ENCODE data around the gene DNAJC9. TPM values are rescaled to one million over a fixed set of nuclear protein-coding genes. Genes with fewer than 3 reads are reported as not detected.
"Not testable (repeated sequence)": the region's sequence is repeated elsewhere in the genome, so short reads cannot be mapped to it uniquely, and the experiment has no call there.

DNAJC9 gene, protein sequence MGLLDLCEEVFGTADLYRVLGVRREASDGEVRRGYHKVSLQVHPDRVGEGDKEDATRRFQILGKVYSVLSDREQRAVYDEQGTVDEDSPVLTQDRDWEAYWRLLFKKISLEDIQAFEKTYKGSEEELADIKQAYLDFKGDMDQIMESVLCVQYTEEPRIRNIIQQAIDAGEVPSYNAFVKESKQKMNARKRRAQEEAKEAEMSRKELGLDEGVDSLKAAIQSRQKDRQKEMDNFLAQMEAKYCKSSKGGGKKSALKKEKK
- total RNA-seq (2014; rRNA removed; shearing (Covaris generic)): 24.1 and 27.1 TPM in 2 replicates
- 19.9 and 23.9 TPM in 2 replicates for polyA plus RNA-seq (2015; cell fraction: cytosol; rRNA removed)
- polyA plus RNA-seq (2015; cell fraction: nucleus; rRNA removed): 26.6 and 30.4 TPM in 2 replicates

DNA sequence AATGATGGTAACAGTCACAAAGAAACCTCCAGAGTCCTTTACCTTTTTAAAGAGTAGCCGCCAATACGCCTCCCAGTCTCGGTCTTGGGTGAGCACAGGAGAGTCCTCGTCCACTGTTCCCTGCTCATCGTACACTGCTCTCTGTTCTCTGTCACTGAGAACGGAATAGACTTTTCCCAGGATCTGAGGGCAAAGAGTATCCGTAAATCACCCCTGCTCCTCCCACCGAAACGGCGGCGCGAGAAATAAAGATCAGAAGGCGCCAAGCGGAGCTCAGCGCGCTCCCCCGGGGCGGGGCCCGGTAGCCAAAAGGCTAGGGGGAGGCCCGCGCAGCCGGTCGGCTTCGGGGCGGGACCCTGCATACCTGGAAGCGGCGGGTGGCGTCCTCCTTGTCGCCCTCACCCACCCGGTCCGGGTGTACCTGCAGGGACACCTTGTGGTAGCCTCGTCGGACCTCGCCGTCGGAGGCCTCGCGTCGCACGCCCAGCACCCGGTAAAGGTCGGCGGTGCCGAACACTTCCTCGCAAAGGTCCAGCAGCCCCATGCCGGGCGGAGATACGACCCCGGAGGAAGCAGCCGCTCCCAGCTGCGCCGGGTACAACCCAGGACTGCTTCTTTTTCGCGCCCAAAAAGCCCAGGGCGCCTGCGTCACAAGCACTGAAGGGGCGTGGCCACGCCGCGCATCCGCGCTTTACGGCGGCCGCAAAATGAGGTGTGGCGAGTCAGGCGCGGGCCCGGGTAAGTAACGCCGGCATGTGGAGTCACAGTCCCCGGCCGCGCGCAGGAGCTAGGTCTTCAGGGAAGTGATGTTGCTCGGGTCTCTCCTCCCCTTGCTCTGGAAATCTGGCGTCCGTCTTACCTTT lies at the start of gene DNAJC9:
Gene DNAJC9, minus strand, starts transcription at position 610 of the 863 bp plus-strand sequence. Its CDS starts 66 bp downstream, at position 544.
- in situ Hi-C loops (cut with HindIII; ENCODE audit: low pct_unique_long_range_greater_than_20kb, low sequenced_read_pairs): no loop called here
- peak; percentile 88 for DNase-seq (ENCODE audit: low read depth, low spot score)

DNA sequence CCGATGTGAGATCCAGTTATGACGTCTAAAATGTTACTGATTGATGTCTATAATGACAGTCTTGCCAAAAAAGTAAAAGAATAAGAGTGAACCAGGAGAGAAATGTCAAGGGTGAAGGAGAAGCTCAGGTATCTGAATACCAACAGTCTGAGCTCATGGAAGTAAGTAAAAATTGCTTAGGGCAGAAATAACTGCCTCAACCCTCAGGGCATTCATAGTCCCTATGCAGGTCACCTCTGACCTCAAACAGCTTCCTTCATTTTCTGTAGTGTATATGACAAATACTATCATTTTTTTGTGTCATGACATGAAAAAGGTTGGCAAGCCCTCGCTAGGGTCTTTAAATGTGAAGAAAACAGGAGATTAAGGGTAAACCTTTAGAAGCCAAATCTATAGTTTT lies 46.4 kb upstream of the DNAJC9 start:
- in situ Hi-C loops (cut with HindIII; ENCODE audit: low pct_unique_long_range_greater_than_20kb, low sequenced_read_pairs): no loop called here
- no peak for DNase-seq (ENCODE audit: low read depth, low spot score)

- no peak for DNase-seq (ENCODE audit: low read depth, low spot score)
- in situ Hi-C loops (cut with HindIII; ENCODE audit: low pct_unique_long_range_greater_than_20kb, low sequenced_read_pairs): no loop called here
Observed at GRCh38 chr10:73289958-73290357, 42.9 kb upstream of the DNAJC9 start.

DNA sequence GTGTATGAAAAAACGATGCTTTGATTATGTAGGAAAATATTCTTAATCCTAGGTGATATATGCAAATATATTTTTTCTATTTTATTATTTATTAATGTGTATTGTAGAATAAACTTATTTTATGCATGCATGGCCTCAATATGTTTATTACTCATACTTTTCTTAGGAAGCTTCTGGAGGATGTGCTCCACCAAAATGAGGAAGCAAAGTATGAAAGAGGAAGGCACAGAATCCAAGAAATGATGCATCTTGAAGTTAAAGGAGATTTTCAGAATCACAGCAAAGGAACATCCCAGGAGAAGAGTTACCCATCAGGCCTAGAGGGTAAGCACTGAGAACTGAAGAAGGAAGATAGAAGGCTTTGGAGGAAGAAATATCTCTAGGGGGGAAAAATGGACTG lies 40.4 kb upstream of the DNAJC9 start:
- in situ Hi-C loops (cut with HindIII; ENCODE audit: low pct_unique_long_range_greater_than_20kb, low sequenced_read_pairs): no loop called here
- no peak for DNase-seq (ENCODE audit: low read depth, low spot score)

DNA sequence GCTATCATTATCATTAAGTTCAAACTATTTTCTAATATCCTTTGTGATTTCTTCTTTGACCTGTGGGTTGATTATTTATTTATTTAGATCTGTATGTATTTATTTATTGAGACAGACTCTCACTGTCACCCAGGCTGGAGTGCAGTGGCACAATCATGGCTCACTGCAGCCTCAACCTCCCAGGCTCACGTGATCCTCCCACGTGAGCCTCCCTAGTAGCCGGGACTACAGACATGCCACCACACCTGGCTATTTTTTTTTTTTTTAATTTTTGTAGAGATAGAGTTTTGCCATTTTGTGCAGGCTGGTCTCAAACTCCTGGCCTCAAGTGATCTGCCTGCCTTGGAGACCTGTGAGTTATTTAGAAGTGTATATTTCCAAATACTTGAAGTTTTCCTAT lies 34.0 kb upstream of the DNAJC9 start:
- DNase-seq (ENCODE audit: low read depth, low spot score): no peak
- in situ Hi-C loops (cut with HindIII; ENCODE audit: low pct_unique_long_range_greater_than_20kb, low sequenced_read_pairs): no loop called here

DNA sequence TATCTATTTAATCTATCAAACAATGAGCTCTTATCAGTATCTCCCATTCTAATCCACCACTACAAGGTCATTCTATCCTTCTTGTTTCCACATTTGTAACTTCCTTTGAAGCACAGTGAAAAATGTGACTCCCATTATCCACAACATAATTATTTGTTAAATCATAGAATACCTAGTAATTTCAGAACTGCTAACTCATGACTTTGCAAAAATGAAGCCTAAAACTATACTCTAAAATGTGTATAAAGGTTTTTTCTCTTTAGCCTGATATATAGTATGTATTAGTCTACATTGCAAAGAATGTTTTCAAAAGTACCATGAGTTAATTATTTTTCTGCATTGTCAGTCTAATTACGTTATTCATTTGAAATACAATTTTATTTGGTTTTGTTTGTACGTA lies 17.4 kb upstream of the DNAJC9 start:
- in situ Hi-C loops (cut with HindIII; ENCODE audit: low pct_unique_long_range_greater_than_20kb, low sequenced_read_pairs): no loop called here
- DNase-seq (ENCODE audit: low read depth, low spot score): no peak

DNA sequence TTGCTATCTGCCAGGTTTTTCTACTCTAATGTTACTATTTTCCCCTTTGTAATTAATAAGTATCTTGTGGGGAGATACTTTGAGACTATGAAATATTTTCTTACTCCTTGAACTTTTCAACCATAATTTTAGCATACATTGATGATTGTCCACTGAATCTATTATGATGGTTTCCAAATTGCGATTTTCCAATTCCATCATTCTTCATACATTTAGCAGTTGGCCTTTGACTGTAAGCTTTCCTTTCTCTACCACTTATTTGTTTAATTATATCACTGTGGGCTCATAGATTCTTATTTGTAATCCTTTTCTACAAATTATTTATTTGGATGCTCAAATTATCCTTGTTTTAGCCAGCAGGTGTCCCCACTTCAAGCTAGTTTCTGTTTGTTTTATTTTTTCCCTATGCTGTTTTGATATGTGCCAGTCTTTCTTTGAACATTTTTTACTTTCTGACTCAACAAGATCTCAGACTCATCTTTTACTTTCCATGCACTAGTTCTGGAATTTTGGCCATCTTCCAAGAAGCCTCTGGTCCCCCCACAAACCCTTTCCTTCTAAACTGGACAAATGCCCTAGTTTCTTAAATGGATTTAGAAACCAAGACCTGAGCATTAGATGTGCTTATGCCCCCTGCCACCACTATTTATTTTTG lies 16.8 kb upstream of the DNAJC9 start:
- in situ Hi-C loops (cut with HindIII; ENCODE audit: low pct_unique_long_range_greater_than_20kb, low sequenced_read_pairs): no loop called here
- peak; percentile 32 for DNase-seq (ENCODE audit: low read depth, low spot score)

- in situ Hi-C loops (cut with HindIII; ENCODE audit: low pct_unique_long_range_greater_than_20kb, low sequenced_read_pairs): no loop called here
Observed at GRCh38 chr10:73262880-73263555, 16.0 kb upstream of the DNAJC9 start.

DNA sequence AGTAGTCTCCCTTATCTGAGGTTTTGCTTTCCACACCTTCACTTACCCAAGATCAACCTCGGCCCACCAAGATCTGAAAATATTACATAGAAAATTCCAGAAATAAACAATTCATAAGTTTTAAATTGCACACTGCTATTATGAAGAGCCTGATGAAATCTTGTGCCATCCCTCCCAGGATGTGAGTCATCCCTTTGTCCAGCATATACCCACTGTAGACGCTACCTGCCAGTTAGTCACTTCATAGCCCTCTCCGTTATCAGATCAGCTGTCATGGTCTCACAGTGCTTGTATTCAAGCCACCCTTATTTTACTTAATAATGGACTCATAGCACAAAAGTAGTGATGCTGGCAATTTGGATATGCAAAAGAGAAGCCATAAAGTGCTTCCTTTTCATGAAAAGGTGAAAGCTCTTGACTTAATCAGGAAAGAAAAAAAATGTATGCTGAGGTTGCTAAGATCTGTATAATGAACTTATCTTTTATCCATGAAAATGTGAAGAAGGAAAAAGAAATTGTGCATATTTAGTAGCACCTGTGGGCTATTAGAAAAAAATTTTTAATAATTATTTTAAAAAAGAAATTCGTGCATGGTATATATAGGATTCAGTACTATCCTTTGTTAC lies 15.2 kb upstream of the DNAJC9 start:
- in situ Hi-C loops (cut with HindIII; ENCODE audit: low pct_unique_long_range_greater_than_20kb, low sequenced_read_pairs): no loop called here
- no peak for DNase-seq (ENCODE audit: low read depth, low spot score)

More at GRCh38 chr10:73262880-73263555, 16.0 kb upstream of the DNAJC9 start:
- no peak for DNase-seq (ENCODE audit: low read depth, low spot score)

DNA sequence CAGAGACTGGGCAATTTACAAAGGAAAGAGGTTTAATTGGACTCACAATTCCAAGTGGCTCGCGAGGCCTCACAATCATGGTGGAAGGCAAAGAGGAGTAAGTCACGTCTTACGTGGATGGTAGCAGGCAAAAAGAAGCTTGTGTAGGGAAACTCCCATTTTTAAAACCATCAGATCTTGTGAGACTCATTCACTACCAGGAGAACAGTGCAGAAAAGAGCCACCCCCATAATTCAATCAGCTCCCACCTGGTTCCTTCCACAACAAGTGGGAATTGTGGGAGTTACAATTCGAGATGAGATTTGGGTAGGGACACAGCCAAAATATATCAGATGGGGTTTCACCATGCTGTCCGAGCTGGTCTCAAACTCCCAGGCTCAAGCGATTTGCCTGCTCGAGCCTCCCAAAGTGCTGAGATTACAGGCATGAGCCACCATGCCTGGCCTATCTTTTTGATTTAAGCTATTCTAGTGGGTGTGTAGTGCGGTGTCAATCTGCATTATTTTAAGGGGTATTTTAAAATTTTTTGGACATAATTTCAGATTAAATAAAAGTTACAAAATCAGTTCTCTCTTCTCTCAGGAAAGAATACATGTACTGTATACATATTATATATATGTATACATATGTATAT lies 14.4 kb upstream of the DNAJC9 start:
- in situ Hi-C loops (cut with HindIII; ENCODE audit: low pct_unique_long_range_greater_than_20kb, low sequenced_read_pairs): no loop called here
- no peak for DNase-seq (ENCODE audit: low read depth, low spot score)

GRCh38 chr10:73258612-73259011 lies 11.6 kb upstream of the DNAJC9 start:
- in situ Hi-C loops (cut with HindIII; ENCODE audit: low pct_unique_long_range_greater_than_20kb, low sequenced_read_pairs); DNase-seq (ENCODE audit: low read depth, low spot score): not testable (repeated sequence)

DNA sequence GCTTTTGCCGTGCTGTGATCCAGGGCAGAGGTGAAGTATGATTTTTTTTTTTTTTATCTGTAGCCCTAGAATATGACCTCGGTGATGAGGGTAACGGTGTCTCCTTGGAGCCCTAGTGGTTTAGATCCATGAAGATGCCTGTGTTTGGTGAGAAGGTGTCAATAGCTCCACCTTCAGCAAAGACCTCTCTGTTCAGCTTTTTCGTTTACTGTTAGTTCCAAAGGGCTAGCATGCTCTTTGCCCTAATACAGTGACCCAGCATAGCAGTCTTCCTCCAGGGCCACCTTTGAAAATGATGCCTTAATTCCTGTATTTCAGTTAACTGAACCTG lies 6.1 kb upstream of the DNAJC9 start:
- peak; percentile 9 for DNase-seq (ENCODE audit: low read depth, low spot score)
- in situ Hi-C loops (cut with HindIII; ENCODE audit: low pct_unique_long_range_greater_than_20kb, low sequenced_read_pairs): no loop called here

DNA sequence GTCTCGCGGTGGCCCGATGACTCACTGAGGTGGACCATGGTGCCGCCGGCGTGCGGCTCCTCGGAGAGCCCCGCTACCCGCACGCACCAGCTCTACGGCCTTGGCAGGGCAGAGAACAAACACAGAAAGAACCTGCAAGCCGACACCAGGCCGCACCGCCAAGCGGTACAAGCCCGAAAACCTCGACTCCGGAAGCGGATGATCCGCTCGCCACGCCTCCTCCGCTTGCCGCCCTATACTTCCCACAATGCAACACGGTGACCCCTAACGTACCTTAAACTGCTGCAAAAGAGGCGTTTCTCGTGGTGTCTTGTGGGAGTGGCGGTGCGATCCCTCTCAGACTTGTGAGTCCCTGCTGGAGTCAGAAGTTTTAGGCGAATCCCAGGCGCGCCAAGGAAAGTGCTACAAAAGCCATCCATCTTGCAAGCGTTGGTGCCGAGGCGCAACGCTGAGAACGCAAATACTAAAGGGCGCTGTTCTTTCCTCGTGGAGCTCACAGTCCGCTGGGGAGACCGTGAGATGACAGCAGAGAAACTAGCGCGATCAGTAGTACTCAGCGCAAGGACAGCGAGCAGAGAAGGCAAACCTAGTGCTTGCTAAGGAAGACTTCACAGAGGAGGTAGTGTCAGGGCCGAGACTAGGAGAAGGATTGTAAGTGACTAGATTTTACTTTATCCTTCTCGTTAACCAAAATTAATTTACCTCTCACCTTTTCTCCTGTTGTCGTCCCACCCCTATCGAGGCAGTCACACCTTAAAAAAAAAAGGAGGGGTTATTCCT lies 5.6 kb upstream of the DNAJC9 start, which contains the start of gene MRPS16:
Gene MRPS16, minus strand, starts transcription at position 200 of the 780 bp plus-strand sequence. Its CDS starts 162 bp downstream, at position 38.
- peak; percentile 96 for DNase-seq (ENCODE audit: low read depth, low spot score)
- in situ Hi-C loops (cut with HindIII; ENCODE audit: low pct_unique_long_range_greater_than_20kb, low sequenced_read_pairs): no loop called here

DNA sequence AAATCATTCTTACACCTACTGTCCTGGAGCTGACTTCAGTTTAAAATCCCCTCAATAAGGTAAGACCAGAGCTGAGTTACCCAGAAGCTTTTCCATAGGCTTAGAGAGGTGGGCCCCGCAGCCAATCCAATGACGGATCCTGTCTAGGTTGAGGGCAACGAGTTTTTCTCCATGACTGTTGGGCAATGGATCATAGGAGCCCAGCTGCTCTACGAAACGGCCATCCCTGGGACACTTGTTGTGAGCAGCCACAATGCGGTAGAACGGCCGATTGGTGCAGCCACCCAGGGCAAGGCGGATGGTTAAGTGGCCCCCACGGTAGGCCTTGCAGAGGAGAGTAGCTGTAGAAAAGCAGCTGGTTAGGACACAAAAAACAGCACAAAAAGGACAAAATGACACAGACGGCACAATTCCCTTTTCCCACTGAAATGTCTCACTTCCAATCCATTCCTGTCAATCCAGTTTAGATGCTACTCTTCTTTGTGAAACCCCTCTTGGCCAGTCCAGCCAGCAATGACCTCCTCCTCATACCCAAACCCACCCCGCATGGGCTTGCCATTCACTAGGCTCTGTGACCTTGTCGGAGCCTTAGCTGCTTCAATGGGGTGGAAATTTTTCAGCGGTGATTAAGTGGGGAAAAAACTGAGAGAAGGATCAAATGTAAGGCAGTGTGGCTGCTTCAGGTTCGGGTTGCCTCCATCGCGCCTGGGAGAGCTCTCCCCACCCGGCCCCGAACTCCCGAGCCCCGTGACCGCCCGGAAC lies 4.8 kb upstream of the DNAJC9 start:
- DNase-seq (ENCODE audit: low read depth, low spot score): peak; percentile 40
- in situ Hi-C loops (cut with HindIII; ENCODE audit: low pct_unique_long_range_greater_than_20kb, low sequenced_read_pairs): no loop called here

DNA sequence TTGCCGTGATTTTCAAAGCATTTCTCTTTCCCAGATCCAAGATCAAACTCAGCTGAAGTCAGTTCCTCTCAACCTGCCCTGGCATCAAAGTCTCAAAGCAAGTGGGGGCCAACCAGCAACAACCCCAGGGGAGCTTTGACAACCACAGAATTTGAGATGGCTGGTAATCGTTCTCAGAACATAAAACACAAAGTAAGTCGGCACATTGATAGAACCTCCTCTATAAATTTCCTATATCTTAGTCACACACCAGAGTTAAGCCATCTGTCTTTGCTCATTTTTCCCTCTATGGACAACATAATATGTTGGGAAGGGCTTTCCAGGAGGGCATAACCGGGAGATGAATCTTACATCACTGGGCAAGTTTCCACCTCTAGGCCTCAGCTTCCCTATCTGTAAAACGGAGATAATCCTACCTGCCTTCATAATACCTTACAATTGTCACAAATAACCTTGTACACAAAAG lies 1.2 kb upstream of the DNAJC9 start:
- in situ Hi-C loops (cut with HindIII; ENCODE audit: low pct_unique_long_range_greater_than_20kb, low sequenced_read_pairs): no loop called here
- DNase-seq (ENCODE audit: low read depth, low spot score): no peak

Measured in SK-MEL-5 (cell line).